ENCODE results near the gene NLGN2. TPM values are rescaled to one million over a fixed set of nuclear protein-coding genes. Genes with fewer than 3 reads are reported as not detected.

Gene NLGN2
- total and polyA plus RNA-seq, 4 donors, result 0.24 to 2.4 (median 0.90) TPM

GRCh38 chr17:7444682-7445618, 37.3 kb downstream of the NLGN2 start, which contains the start of gene CHRNB1:
Gene CHRNB1, plus strand, starts transcription at chr17:7445061. Its CDS starts 67 bp downstream, at chr17:7445128.
- Histone ChIP-seq H3K9ac (ENCODE audit: low read depth in 1 of 2, low read length in 2 of 2) (peak within 1 kb of the TSS in 1 of 2 donors; percentile 45), H3K9me3 (ENCODE audit: control insufficient read depth in 4 of 4, low read length in 3 of 4) (no peaks in the 10 kb centered on the region), H3K4me3 (ENCODE audit: low read depth in 1 of 3, low read length in 3 of 3) (peak within 1 kb of the TSS; percentile 34 to 73 (median 68)), H3K36me3 (ENCODE audit: control insufficient read depth in 4 of 4, insufficient read depth in 3 of 4, low read depth in 1 of 4, low read length in 3 of 4) (no peaks in the 10 kb centered on the region), H3K27ac (ENCODE audit: low read depth in 1 of 2, low read length in 2 of 2) (peak within 1 kb of the TSS; percentile 80 to 92), H3K27me3 (ENCODE audit: control insufficient read depth in 4 of 4, insufficient read depth in 4 of 4, low read length in 3 of 4) (no peaks in the 10 kb centered on the region), H3K4me1 (ENCODE audit: control insufficient read depth in 4 of 4, insufficient read depth in 4 of 4, low read length in 3 of 4) (peaks cover 14 to 29% (median 23%) of the 10 kb centered on the region in 4 donors)
- 5% methylated on average over 51 of the region's 51 CpGs for WGBS
- TF ChIP-seq REST (IDR thresholded peaks at IDR 0.05), result peak; percentile 68
- TF ChIP-seq EGR1 (IDR thresholded peaks at IDR 0.05; ENCODE audit: low read depth in 2 of 2), result no peak
- TF ChIP-seq TAF1 (conservative IDR thresholded peaks at IDR 0.05), result no peak
- peak; percentile 30 for TF ChIP-seq NR2F2 (IDR thresholded peaks at IDR 0.05)
- no peak for TF ChIP-seq GABPA (IDR thresholded peaks at IDR 0.05 in 1 of 2, conservative IDR thresholded peaks at IDR 0.05 in 1 of 2)
- peak in 1 of 2 donors; percentile 43 for TF ChIP-seq RAD21 (IDR thresholded peaks at IDR 0.05)
- TF ChIP-seq JUND (IDR thresholded peaks at IDR 0.05), result no peak
- TF ChIP-seq CTCF (IDR thresholded peaks at IDR 0.05; ENCODE audit: low read depth, low read length, missing input control), result no peak
- peak in 1 of 2 donors; percentile 16 for TF ChIP-seq HNF4A (conservative IDR thresholded peaks at IDR 0.05)
- TF ChIP-seq RXRA (IDR thresholded peaks at IDR 0.05), result peak; percentile 44 to 45
- TF ChIP-seq ATF3 (IDR thresholded peaks at IDR 0.05), result no peak
- peak; percentile 68 for TF ChIP-seq SP1 (IDR thresholded peaks at IDR 0.05)
- TF ChIP-seq ZBTB33 (IDR thresholded peaks at IDR 0.05), result no peak
- no peak for TF ChIP-seq FOXA1 (IDR thresholded peaks at IDR 0.05)
- TF ChIP-seq HNF4G (IDR thresholded peaks at IDR 0.05), result no peak
- TF ChIP-seq FOXA2 (IDR thresholded peaks at IDR 0.05), result no peak
- TF ChIP-seq MAX (IDR thresholded peaks at IDR 0.05), result no peak
- no peak for TF ChIP-seq YY1 (IDR thresholded peaks at IDR 0.05)
- DNase-seq (ENCODE audit: low spot score), result peak; percentile 83
